NCI-H1105 treated with DMSO at 0.1 percent for 48 hours (cell line): Measurements from ENCODE around the gene NRXN3.

ENCODE experiments used
- DNase-seq: peaks from one replicate; lab custom pipeline; 2025; lab: John Stamatoyannopoulos, UW

NRXN3 gene

DNA sequence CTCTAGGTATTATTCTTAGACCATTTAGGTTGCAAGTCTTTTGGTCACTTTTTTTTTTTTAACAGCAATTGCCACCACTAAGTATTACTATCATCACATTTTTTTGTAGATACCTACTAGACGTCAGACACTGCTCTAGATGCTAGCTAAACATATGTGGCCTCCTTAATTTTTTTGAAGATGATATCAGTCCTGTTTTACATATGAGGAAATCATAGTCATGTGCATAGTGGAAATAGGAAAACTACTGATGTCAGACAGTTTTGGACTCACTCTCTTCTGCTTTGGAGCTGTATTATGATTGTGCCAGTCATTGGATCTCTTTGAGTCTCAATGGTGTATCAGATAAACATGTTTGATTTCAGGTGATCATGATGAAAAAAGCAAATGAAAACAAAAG, 1736.8 kb downstream of the NRXN3 start:
- no peak for DNase-seq

DNA sequence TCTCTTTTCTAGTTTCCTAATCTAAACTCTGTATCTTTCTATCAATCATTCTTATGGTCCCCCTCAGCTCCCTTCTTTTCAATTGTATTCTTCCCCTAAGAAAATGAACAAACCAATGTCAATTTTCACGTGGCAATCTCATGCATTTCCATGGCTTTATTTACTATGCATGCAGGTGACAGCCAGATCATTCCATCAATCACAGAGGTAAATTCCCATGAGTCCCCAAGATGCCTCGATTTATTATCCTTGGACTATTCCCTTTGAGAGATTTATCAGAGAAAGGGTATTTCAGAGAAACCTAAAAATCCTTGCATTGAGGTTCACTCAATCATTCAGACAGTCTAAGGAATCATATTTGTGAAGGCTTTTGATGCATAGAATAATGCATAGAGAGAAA, 1739.9 kb downstream of the NRXN3 start:
- no peak for DNase-seq

DNA sequence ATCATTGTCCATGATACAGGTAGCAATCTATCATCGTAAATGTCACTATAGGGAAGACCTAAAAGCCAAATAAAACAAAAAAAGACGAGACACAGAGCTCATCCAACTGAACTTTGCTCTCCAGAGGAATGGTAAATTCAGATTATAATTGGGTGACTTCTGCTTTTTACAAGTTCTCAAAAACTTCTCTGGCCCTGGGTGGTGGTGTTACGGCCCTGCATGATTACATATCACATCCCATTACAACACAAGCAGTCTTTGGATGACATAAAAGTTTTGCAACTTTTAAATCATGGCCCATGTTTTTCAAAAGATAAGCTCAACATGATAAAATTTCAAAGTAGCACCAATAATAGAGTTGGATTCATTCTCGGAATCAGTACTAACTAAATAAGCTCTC, 1741.6 kb downstream of the NRXN3 start:
- DNase-seq: no peak

DNA sequence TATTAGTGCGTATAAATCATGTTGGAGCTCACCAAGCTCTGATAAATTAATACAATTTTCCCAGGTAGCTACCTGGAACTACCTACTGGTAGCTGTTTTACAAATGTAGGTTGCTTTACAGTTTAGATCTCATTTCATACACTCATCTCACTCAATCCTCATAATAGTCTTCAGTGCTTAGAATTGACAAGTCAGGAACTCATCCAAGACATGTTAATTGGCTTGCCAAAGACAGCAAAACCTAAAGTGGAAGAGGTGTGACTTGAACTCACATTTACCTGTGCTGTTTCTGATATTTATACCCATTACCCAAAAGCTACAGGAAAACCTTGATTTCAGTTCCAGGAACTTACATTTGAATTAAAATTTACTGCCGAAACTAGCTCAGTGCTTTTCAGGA, 1744.4 kb downstream of the NRXN3 start:
- DNase-seq: no peak

DNA sequence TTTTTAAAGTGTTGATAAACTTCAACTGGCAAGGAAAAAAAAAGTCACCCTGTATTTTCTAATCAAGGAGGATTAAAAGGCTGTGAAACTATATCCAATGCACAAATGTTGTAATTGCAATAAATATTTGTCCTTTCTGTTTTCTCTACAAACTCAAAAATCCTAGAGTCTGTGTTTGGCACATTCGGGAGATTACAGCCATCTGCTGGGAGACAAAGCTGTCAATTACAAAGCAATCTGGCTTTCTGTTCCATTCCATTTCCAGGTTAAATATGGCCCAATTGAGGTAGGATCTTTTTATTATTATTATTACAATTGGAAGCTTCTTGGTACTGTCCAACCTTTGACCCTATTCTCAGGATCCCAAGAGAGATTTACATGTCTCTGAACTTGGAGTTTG, 1745.2 kb downstream of the NRXN3 start:
- DNase-seq: no peak

DNA sequence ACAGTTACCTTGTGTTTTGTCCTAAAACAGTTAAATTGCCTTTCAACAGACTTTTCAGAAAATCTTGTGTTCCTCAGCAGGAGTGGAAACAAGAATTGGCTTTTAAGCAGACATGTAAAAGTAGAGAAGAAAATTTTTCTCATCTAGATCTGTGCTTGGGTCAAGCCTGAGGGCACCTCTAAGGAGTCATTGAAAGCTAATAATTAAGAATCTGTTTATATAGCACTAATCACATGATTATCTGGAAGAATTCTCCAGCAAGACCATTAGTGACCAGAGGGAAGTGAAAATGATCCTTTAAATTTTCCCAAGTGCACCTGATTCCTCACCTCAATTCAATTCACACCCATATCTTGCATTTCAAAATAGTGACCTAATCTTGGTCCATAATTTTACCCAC, 1746.1 kb downstream of the NRXN3 start:
- no peak for DNase-seq

DNA sequence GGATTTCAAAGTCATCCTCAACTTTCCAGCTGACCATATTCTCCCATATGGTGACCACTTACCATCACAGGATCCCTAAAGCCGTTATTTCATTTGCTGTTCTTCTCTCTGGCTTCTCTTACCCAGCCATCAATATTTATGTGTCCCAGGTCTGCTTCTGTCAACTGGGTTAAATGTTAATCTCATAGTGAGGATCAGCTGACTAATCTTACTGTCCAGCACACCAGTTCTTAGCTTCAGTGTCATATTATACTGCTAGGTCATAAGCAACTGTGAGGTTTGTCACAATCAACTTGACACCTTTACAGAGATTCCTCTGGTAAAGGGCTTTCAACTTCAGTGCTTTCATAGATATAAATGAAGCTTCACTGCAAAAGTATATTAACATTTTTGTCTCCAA, 1746.7 kb downstream of the NRXN3 start:
- no peak for DNase-seq
